HG03196 (cell line): ENCODE results near the gene HDGFL1.

Experiments used
- ATAC-seq: cut with Tn5 transposase; IDR thresholded peaks from one replicate; pipeline ENCODE4 v1.9.1; 2021; ENCODE audit not compliant: unreplicated experiment

Gene HDGFL1

GRCh38 chr6:22569281-22570184, at the start of gene HDGFL1:
Gene HDGFL1 (plus strand): TSS chr6:22569566. CDS start chr6:22569576, 10 bp downstream.
- no peak for ATAC-seq

- ATAC-seq = no peak
These were observed 48.3 kb upstream of the HDGFL1 start for GRCh38 chr6:22521035-22521434.

- no peak for ATAC-seq
These were observed 42.6 kb upstream of the HDGFL1 start for GRCh38 chr6:22526736-22527135.

GRCh38 chr6:22529866-22530265, 39.5 kb upstream of the HDGFL1 start:
- no peak for ATAC-seq

- no peak for ATAC-seq
These were observed 38.9 kb upstream of the HDGFL1 start for GRCh38 chr6:22530506-22530905.

- no peak for ATAC-seq
These were observed 33.2 kb upstream of the HDGFL1 start for GRCh38 chr6:22536122-22536521.

- ATAC-seq = no peak
These were observed 24.9 kb upstream of the HDGFL1 start for GRCh38 chr6:22544476-22544875.

- ATAC-seq = no peak
These were observed 24.3 kb upstream of the HDGFL1 start for GRCh38 chr6:22545051-22545450.

- no peak for ATAC-seq
These were observed 23.1 kb upstream of the HDGFL1 start for GRCh38 chr6:22546236-22546635.

- ATAC-seq = no peak
These were observed 18.2 kb upstream of the HDGFL1 start for GRCh38 chr6:22550971-22551670.

GRCh38 chr6:22556266-22556665, 13.1 kb upstream of the HDGFL1 start:
- no peak for ATAC-seq

GRCh38 chr6:22557007-22557406, 12.4 kb upstream of the HDGFL1 start:
- ATAC-seq = no peak

- ATAC-seq = no peak
These were observed 11.0 kb upstream of the HDGFL1 start for GRCh38 chr6:22558288-22558882.

- ATAC-seq = no peak
These were observed 512 bp upstream of the HDGFL1 start for GRCh38 chr6:22568854-22569253.

- ATAC-seq = no peak
These were observed 802 bp downstream of the HDGFL1 start for GRCh38 chr6:22570185-22570551.

- ATAC-seq = no peak
These were observed 5.8 kb downstream of the HDGFL1 start for GRCh38 chr6:22575190-22575589.

GRCh38 chr6:22579439-22579838, 10.1 kb downstream of the HDGFL1 start:
- ATAC-seq = no peak

GRCh38 chr6:22580337-22580736, 11.0 kb downstream of the HDGFL1 start:
- no peak for ATAC-seq

- ATAC-seq = no peak
These were observed 13.2 kb downstream of the HDGFL1 start for GRCh38 chr6:22582417-22583205.

- no peak for ATAC-seq
These were observed 13.9 kb downstream of the HDGFL1 start for GRCh38 chr6:22583230-22583629.

GRCh38 chr6:22583927-22584326, 14.6 kb downstream of the HDGFL1 start:
- no peak for ATAC-seq
